Prostate gland (tissue), 2 donors: Measurements from ENCODE around the gene IL6. TPM values are rescaled to one million over a fixed set of nuclear protein-coding genes. Genes with fewer than 3 reads are reported as not detected.

Experiments
- DNase-seq: peaks from one replicate; pipeline ENCODE4 v3.0.0-alpha.2; 2019; ENCODE audit warnings: low spot score
- H3K27ac ChIP-seq, 2 donors: fragments of 200-600 bp; sonication (generic); 2 replicates each; pipeline ENCODE4 v1.5.1; 2017 to 2019
- H3K27me3 ChIP-seq: fragments of 200-600 bp; sonication (generic); replicated peaks from 2 replicates; pipeline ENCODE4 v1.5.1; 2019; ENCODE audit not compliant: insufficient read depth
- H3K36me3 ChIP-seq, 2 donors: fragments of 200-600 bp; sonication (generic); 1 replicate in 1 of 2; 2 replicates in 1 of 2; pipeline versions ENCODE4 v1.5.1 to v1.8.1; 2017 to 2019
- H3K4me1 ChIP-seq: fragments of 200-600 bp; sonication (generic); replicated peaks from 2 replicates; pipeline ENCODE4 v1.5.1; 2019
- H3K4me3 ChIP-seq, 2 donors: fragments of 200-600 bp; sonication (generic); 2 replicates each; pipeline ENCODE4 v1.5.1; 2017 to 2019
- H3K9me3 ChIP-seq: fragments of 200-600 bp; sonication (generic); 2 replicates; pipeline ENCODE4 v1.5.1; 2017
- POLR2A ChIP-seq: fragments of 450-650 bp; IDR thresholded peaks from one replicate; pipeline ENCODE4 v1.6.1; 2016; ENCODE audit warnings: antibody characterized with exemption, mild to moderate bottlenecking
- POLR2AphosphoS5 ChIP-seq: sonication (generic); formaldehyde crosslinking; IDR thresholded peaks from one replicate; pipeline ENCODE4 v1.6.1; 2017; ENCODE audit warnings: antibody characterized with exemption
- WGBS: methylation state at CpG from one replicate; pipeline ENCODE4 v1.1.5; 2018; 5-methylcytosine and 5-hydroxymethylcytosine counted together
- intact Hi-C: fragments of 100-400 bp; cut with DNase I; formaldehyde crosslinking; loops from one replicate; pipeline ENCODE4 v1.14.2; 2022
- total RNA-seq, 2 donors: library from RNA; depleted of rRNA; stranded (reverse); fragments of >200 nt; gene quantifications; one replicate each; pipeline ENCODE4 v1.1.0, GENCODE V29; 2016
- TF ChIP-seq, protein P1 (sequence below), 4 experiments: fragments of 200-600 bp in 2 of 4; fragments of 450-650 bp in 2 of 4; sonication (generic) in 2 of 4; IDR thresholded peaks; 1 replicate in 3 of 4; 2 replicates in 1 of 4; pipeline ENCODE4 v1.5.1; 2016 to 2019; ENCODE audit warnings: antibody characterized with exemption in 4 of 4, mild to moderate bottlenecking in 2 of 4, moderate library complexity in 2 of 4

IL6 gene
- total RNA-seq, 2 donors from 2014 or later: not detected

DNA sequence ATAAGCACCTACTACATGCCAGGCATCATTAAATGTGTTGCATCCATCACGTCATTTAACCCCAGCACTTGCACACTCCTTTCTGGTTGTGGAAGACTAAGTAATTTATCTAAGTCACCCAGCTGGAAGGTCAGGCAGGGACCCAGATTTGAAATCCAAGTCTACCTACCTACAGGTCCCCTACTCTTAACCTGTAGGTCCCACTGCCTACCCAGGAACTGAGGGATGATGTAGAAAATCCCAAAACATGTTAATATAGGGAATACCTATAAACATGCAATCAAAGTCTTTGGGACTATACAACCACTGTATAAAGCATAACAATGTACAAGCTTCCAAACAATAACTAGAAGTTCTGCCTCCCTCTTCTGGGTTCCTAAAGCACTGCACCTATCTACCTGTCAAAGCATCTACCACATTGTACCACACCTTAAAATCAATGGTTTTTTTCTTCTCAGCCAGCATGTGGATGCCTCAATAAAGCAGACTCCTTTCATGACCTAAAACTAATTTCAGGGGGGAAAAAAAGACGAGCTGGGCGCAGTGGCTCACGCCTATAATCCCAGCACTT is 5.6 kb downstream of the IL6 start:
- TF ChIP-seq, protein P1, sequence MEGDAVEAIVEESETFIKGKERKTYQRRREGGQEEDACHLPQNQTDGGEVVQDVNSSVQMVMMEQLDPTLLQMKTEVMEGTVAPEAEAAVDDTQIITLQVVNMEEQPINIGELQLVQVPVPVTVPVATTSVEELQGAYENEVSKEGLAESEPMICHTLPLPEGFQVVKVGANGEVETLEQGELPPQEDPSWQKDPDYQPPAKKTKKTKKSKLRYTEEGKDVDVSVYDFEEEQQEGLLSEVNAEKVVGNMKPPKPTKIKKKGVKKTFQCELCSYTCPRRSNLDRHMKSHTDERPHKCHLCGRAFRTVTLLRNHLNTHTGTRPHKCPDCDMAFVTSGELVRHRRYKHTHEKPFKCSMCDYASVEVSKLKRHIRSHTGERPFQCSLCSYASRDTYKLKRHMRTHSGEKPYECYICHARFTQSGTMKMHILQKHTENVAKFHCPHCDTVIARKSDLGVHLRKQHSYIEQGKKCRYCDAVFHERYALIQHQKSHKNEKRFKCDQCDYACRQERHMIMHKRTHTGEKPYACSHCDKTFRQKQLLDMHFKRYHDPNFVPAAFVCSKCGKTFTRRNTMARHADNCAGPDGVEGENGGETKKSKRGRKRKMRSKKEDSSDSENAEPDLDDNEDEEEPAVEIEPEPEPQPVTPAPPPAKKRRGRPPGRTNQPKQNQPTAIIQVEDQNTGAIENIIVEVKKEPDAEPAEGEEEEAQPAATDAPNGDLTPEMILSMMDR (IDR thresholded peaks at IDR 0.05): no peak
- TF ChIP-seq POLR2AphosphoS5 (no peak), POLR2A (no peak)
- intact Hi-C loops: no loop called here
- Histone ChIP-seq H3K9me3 (no peaks in the 10 kb centered on the region), H3K36me3 (no peaks in the 10 kb centered on the region), H3K27me3 (no peaks in the 10 kb centered on the region), H3K27ac (no peak overlapping the region), H3K4me3 (no peak overlapping the region), H3K4me1 (no peaks in the 10 kb centered on the region)
- no peak for DNase-seq
- WGBS: 79% methylated on average over 4 of the region's 4 CpGs

DNA sequence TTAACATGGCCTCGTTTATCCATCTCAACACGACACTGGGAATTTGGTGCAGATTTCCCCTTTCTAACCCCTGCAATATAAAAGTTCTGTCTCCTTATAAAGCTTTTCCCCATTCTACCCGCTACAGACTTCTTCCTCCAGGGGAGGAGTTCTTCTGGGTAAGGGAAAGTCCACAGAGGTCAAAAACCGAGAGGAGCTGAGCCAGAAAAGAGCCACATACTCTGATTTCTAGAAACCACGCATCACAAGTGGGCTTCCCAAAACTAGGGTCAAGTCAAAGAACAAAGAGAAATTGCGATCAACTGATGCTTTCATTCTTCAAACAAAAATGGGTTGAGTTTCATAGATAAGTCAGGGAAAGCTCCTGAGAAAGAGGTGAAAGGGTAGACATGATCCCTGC is 6.8 kb downstream of the IL6 start:
- Histone ChIP-seq H3K4me3 (no peak overlapping the region), H3K9me3 (no peaks in the 10 kb centered on the region), H3K36me3 (no peaks in the 10 kb centered on the region), H3K4me1 (no peaks in the 10 kb centered on the region), H3K27ac (no peak overlapping the region), H3K27me3 (no peaks in the 10 kb centered on the region)
- intact Hi-C loops: no loop called here
- 85% methylated on average over 6 of the region's 6 CpGs for WGBS
- TF ChIP-seq POLR2AphosphoS5 (no peak), POLR2A (no peak)
- TF ChIP-seq, protein P1 (IDR thresholded peaks at IDR 0.05): no peak
- no peak for DNase-seq

DNA sequence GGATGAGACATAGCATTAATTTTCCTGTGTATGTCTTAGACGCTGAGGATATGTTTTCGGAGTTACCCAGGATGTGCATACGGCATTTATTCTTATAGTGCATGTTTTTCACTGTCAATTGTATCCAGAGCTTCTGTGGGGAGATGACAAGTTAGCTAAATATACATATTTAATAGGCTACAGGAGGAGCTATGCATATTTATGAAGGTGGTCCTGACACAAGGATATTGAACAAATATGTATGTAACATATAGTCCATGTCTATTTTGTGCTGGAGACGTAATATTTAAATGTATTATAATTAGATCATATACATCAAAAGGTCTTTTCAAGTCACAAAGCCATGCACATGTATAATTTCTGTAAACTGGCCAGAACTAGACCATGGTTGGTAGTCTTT is 16.0 kb downstream of the IL6 start:
- Histone ChIP-seq H3K4me1 (no peaks in the 10 kb centered on the region), H3K9me3 (no peaks in the 10 kb centered on the region), H3K4me3 (no peak overlapping the region), H3K36me3 (no peaks in the 10 kb centered on the region), H3K27me3 (no peaks in the 10 kb centered on the region), H3K27ac (no peak overlapping the region)
- TF ChIP-seq POLR2AphosphoS5: no peak
- no peak for TF ChIP-seq POLR2A
- TF ChIP-seq, protein P1 (IDR thresholded peaks at IDR 0.05): no peak
- 74% methylated on average over 4 of the region's 4 CpGs for WGBS
- no peak for DNase-seq
- intact Hi-C loops: no loop called here

DNA sequence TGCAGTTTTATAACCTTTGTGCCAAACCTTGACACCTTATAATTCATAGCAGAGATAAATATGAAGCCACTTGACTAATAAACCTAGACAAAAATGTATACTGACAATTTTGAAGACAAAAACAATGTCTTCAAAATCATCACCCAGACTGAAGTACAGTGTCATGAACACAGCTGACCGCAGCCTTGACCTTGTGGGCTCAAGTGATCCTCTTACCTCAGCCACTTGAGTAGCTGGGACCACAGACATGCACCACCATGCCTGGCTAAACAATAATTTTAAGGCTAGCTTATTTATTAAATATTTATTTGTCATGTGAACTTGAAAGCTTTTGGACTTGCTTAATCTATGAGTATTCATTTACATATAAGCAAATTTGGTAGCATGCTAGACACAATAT is 24.3 kb downstream of the IL6 start:
- intact Hi-C loops: no loop called here
- Histone ChIP-seq H3K9me3 (no peaks in the 10 kb centered on the region), H3K36me3 (no peaks in the 10 kb centered on the region), H3K27ac (no peak overlapping the region), H3K4me1 (no peaks in the 10 kb centered on the region), H3K4me3 (no peak overlapping the region), H3K27me3 (no peaks in the 10 kb centered on the region)
- TF ChIP-seq POLR2A (no peak), POLR2AphosphoS5 (no peak)
- TF ChIP-seq, protein P1 (IDR thresholded peaks at IDR 0.05): no peak
- 88% methylated on average over 1 of the region's 1 CpG for WGBS
- no peak for DNase-seq

DNA sequence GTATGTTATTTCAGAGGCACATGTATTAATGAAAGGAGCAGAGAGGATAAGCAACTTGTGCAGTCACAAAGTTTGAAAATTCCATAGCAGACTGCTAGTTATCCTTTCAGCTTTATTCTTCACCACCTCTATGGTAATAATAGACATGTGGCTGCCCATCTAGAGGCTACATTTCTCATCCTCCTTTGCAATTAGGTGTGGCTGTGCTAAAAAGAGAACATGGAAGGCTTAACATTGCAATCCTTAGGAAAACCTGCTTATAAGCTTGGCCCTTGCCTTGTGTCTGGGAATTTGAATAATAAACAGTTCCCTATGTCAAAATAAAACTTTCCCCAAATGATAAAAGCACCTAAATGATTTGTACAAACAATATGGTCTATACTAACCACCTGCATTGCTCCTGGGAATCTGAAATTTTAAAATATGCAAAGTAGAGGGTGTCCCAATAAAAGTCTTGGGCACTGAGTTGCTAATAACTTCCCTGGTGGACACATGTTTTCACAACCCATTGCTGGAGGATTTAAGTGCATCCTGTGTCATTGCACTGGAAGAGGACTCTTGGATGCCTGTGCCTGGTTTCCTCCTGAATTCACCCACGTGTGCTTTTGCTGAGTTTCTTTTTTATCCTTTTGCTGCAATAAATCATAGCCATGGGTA is 30.5 kb downstream of the IL6 start:
- Histone ChIP-seq H3K36me3 (no peaks in the 10 kb centered on the region), H3K27ac (no peak overlapping the region), H3K27me3 (no peaks in the 10 kb centered on the region), H3K4me1 (no peaks in the 10 kb centered on the region), H3K4me3 (no peak overlapping the region), H3K9me3 (no peaks in the 10 kb centered on the region)
- WGBS: 22% methylated on average over 1 of the region's 1 CpG
- intact Hi-C loops: no loop called here
- DNase-seq: no peak
- TF ChIP-seq POLR2A (no peak), POLR2AphosphoS5 (no peak)
- TF ChIP-seq, protein P1 (IDR thresholded peaks at IDR 0.05): no peak
